ENCODE data around the gene VASH2.
"Not testable (repeated sequence)": the region's sequence is repeated elsewhere in the genome, so short reads cannot be mapped to it uniquely, and the experiment has no call there.

The VASH2 gene

GRCh38 chr1:212957546-212957945 lies 7.2 kb downstream of the VASH2 start:
- DNase-seq (ENCODE audit: low read depth), result no peak

- no peak for DNase-seq (ENCODE audit: low read depth)
These were observed 7.8 kb downstream of the VASH2 start for GRCh38 chr1:212958175-212958574.

DNA sequence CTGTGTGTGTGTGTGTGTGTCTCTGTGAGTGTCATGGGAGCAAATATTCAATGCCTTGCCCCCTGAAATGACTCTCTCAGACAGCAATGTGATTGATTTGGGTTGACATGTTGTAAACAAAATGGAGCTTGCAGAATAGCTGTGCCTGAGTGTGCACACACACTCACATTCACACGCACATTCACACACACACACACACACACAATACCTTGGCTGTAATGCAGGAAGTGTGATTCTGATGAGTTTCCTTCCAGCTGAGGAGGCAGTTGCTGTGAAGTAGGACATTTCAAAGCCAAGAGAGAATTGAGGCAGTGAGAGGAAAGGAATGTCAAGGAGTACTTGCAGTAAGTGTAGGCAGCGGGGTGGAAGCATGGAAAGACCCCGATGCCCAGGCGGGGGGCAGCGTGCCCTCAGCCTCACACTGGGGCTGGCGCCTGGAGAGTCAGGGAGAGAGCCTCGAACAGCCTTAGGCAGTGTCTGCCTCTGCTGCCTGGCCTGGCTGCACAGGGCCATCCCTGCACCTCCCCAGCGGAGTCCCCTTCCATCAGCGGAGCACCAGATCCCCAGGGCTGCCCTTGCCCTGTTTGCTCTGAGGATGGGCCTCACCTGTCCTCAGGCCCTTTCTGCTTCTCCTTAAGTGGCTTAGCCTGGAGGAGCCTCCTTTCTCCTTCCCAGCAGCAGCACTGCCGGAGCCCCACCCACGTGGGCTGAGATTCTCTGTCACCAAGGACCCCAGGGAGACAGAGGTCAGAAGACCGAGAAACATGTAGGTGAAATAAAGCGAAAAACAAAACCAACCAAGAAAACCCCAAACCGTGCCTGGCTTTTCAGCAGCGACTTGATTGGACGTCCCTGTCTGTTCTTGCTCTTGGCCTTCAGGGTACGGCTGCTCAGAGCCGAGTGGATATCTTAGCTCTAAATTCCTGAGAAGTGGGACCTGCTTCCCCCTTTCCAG lies 9.2 kb downstream of the VASH2 start:
- DNase-seq (ENCODE audit: low read depth), result no peak

- no peak for DNase-seq (ENCODE audit: low read depth)
These were observed 10.6 kb downstream of the VASH2 start for GRCh38 chr1:212960932-212961331.

DNA sequence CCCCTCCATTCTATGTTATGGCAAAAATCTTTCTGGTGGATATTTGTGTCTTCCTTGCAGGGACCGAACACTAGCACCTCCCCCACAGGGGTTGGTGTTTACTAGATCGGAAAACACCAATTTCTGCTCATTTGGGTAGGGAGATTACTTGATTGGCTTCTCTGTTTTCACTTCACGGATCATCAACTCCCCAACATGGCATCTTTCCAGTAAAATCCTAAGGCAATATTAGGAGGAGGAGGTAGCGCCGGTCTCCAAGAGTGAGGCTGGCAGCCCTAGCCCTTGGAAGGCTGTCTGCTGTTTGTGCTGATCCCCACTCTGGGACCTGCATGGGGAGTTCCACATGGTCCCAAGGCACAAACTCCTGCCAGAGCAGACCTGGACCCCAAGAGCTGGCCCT lies 12.2 kb downstream of the VASH2 start:
- DNase-seq (ENCODE audit: low read depth), result no peak

DNA sequence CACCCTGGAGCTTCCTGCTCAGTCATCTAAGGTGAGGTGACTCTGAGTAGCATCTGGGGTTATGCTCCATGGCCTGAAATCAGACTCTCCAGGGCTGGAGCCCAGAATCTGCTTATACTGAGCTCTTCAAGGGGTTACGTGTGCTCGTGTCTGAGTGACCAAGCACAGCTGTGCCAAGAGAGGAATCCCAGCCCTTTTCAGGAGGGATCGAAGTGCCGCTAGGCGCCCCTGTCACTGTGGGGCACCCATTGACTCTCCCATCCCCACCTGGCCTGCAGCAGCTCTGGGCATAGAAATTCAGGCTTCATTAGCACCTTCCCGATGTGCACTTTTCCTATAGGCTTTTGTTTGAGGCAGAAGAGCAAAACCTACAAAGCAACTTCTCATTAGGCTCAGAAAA lies 13.8 kb downstream of the VASH2 start:
- DNase-seq (ENCODE audit: low read depth), result no peak

- DNase-seq (ENCODE audit: low read depth), result not testable (repeated sequence)
These were observed 14.7 kb downstream of the VASH2 start for GRCh38 chr1:212964993-212965392.

DNA sequence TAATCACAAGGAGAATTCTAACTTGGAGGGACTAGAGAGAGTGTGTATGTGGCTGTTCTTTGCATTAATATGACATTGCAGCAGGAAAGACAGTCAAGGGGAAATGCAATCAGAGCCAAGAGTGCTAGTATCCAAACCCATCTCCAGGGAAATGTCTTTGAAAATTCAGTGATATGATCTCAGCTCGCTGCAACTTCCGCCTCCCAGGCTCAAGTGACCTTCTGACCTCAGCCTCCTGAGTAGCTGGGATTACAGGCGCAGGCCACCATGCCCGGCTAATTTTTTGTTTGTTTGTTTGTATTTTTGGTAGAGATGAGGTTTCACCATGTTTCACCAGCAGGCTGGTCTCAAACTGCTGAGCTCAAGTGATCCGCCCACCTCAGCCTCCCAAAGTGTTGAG lies 16.3 kb downstream of the VASH2 start:
- DNase-seq (ENCODE audit: low read depth), result no peak

- DNase-seq (ENCODE audit: low read depth), result peak; percentile 15
These were observed 17.5 kb downstream of the VASH2 start for GRCh38 chr1:212967801-212968200.

- no peak for DNase-seq (ENCODE audit: low read depth)
These were observed 18.1 kb downstream of the VASH2 start for GRCh38 chr1:212968368-212968863.

GRCh38 chr1:212970085-212970484 lies 19.7 kb downstream of the VASH2 start:
- DNase-seq (ENCODE audit: low read depth), result no peak

DNA sequence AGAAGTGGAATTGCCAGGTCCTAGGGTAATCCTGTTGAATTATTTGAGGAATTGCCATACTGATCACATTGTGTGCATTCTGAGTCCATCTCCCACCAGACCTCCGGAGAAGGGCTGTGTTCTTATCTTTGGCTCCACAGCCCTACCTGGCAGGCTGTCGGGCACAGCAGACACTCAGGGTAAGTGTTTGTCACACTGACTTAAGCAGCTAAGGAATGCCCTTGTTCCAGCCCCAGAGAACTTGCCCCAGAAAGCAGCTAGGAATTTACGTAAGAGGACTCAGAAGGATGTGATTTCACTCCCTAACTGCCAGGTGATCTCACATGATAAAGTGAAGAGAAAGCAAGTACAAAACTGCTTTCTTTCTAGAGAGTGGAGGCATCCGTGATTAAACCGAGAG lies 21.0 kb downstream of the VASH2 start:
- no peak for DNase-seq (ENCODE audit: low read depth)

- DNase-seq (ENCODE audit: low read depth), result no peak
These were observed 23.1 kb downstream of the VASH2 start for GRCh38 chr1:212973426-212973825.

- no peak for DNase-seq (ENCODE audit: low read depth)
These were observed 23.6 kb downstream of the VASH2 start for GRCh38 chr1:212973899-212974298.

DNA sequence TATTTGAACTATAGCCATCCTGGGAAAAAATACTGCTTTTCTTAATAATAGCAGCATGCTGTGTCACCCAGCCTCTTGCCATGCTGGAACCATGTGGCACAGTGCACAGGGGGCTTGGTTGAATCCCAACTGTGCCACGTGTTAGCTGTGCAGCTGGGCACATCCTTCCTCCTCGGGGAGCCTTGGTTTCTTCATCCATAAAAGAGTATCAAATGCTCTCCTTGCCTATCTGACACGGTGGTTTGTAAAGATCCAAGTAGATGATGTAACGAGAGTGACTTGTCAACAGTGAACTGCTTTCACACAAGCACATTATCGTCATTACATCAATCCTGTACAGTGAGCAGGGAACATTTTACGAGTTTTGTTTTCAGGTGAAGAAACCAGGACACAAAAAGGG lies 24.4 kb downstream of the VASH2 start:
- DNase-seq (ENCODE audit: low read depth), result no peak

DNA sequence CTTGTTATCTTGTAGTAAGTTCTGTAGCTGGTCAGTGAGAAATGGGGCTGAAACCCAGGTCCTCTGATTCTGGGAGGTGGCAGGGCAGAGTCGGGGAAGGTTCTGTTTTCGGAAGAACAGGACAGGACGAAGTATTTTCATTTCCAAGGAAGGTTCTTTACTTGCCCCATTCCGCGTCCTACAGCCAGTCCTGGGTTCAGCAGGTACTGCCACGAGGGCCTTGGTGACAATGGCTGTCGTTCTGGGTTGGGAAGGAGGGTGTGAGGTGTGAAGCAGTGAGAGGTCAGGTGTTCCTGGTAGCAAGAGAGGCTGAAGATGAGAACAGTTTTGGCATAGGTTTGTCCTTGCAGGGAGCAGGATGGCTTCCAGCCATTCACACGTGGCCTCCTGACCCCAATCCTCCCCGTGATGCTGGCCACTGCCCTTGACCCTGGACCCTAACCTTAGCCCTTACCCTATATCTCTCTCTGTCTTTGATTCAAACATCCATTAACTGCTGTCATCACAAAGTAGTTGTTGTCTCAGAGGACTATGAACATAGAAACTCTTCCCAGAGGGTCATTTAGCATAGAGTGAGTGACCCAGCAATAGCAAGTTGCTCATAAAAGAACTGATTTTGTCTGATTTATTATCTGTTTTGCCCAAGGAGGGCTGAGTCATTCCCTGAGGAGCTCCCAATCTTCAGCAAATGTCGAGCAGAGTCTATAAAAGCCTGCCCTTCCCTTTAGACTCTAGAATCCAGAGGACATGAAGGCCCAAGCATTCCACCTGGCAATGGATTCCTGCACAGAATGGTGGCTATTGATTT lies 25.0 kb downstream of the VASH2 start:
- no peak for DNase-seq (ENCODE audit: low read depth)

DNA sequence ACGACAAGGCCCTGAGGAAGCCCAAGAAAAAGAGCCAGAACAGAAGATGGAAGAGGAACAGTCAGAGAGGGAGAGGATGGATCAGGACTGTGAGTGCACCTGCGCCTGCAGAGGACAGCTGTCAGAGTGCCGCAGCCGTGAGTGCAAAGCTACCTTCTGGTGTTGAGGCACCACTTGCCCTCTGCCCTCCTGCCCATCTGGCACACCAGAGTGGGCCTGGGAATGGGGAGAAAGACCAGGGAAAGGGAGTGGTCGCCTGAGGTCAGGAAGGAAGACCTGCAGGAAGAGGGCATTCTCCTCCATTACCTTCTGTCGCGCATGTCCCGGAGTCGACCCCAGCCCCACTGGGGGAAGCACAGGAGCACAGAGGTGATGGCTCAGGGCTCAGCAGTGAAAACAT lies 26.2 kb downstream of the VASH2 start:
- no peak for DNase-seq (ENCODE audit: low read depth)

DNA sequence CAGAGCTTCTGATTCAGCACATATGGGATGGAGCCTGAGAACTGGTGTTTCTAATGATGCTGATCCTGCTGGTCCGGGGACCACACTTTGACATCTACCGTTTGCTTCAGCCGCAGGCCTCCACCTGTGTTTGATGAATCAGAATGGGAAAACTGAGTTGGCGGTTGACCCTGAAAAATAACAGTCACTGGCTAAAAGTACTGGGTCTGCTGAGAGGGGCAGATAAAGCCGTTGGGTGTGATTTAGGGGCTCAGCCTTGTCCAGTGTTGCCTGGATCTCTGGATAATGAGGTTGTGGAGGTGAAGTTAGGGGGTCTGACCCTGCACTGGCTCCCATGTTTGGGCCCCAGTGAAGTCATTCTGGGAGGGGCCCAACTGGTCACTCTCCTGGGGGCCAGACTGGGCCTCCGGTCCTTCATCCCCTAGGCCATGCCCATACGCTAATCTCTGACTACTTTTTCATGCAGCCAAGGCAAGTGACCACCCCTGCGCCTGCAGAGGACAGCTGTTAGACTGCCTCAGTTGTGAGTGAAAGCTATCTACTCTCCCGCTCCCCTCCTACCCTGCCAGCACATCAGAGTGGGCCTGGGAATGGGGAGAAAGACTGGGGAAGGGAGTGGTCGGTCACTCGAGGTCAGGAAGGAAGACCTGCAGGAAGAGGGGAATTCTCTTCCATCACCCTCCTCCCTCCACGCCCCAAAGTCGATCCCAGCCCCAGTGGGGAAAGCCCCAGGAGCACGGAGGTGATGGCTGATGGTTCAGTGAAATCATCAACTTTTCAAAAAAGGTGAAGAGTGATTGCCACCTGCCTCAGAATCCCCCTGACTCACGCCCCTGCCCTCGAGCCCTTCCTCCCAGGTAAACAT lies 27.7 kb downstream of the VASH2 start:
- no peak for DNase-seq (ENCODE audit: low read depth)

DNA sequence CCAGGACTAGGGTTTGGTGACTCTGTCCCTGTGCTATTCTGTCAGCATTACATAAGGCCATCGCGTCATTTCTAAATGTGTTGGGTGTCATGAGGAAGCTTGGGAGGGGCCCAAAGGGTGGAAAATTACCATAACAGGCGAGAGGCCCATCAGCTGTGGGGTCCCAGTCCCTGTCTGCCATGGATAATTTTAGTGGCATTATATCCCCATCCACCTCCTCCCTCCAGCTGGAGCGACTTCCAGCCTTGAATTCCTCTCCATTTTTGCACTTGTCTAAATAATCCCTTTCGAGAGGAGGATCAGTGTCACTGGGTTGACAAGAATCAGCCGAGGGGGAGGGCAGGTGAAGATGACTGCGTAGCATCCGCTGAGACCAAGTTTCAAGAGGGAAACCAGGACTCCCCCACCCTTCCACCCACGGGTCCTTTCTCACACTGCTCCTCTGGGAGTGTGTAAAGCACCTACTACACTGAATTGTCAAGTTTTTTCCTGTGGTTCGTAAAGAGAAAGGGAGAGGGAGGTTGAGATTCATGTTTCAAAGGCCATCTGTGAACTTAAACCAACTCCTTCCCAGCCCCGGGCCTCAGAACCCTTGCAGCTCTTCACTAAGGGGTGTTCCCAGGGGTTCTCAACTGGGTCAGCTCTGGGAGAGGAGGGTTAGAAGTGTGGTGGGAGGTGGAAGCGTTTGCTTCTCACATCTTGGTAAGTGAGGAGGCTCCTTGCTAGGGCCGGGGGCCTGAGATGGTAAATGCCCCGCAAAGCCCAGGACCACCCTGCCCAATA lies 29.2 kb downstream of the VASH2 start:
- DNase-seq (ENCODE audit: low read depth), result no peak

DNA sequence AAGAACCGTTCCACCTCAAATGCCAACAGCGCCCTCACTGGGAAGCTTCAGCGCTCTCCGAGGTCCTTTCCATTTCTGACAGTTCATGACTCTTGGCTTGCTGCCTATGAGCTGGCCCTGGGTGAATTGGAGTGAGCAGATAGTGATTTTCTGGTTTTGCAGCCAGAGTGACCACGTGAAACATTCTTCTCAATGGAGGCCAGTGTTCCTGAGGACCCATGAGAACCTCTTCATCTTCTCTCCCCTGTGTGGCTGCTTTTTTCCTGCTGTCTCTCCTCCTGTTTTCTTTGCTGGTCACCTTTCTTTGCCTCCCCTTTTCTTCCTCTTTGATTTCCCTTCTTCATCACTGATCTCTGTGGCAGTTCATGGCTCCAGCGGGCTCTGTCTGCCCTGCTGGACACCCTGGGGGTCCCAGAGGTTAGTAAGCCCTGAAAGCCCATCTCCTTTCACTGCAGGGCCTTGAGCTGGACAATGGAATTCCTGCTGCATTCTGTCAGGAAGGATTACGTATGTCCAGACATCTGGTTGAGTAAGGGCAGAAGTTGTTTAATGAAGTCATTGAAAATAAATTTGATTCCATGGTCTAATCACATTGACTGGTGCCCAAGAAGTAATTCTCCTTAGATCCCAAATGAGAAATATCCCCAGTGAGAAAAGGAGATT lies 29.9 kb downstream of the VASH2 start:
- DNase-seq (ENCODE audit: low read depth), result no peak

All from CMK (cell line).